ENCODE data around the gene BHLHE23.

DNA sequence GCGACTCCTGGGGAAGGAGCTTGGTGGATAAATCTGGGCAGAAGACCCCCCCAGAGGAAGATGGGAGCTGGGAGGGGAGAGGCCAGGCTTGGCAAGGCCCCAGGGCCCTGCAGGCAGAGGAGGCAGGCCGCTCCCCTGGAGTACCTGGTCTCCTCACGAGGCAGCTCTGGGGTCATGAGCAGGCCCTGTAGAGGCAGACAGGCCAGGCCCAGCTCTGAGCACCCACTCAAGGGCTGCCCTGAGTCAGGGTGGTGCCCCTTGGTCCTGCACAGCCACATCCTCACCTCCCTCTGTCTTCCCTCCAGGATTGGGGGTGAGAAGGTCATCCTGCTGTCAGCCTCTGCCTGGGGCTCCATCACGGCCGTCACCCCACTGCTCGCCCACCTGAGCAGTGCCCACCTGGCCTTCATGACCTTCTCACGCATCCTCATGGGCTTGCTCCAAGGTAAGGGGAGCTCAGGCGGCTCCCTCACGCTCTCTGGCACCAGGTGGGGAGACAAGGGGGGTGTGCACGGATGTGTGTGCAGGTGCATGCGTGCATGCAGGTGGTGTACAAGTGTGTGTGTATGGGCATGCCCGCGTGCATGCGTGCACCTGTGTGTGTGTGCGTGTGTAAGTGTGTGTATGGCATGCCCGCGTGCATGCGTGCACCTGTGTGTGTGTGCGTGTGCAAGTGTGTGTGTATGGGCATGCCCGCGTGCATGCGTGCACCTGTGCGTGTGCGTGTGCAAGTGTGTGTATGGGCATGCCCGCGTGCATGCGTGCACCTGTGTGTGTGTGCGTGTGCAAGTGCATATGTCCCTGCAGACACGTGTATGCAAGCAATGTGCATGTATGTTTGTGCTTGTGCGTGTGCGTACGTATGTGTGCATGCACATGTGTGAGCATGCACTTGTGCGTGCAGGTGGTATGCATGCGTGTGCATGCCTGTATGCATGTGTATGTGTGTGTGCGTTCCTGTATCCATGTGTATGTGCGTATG is 49.3 kb downstream of the BHLHE23 start:
- TF ChIP-seq, protein P1, sequence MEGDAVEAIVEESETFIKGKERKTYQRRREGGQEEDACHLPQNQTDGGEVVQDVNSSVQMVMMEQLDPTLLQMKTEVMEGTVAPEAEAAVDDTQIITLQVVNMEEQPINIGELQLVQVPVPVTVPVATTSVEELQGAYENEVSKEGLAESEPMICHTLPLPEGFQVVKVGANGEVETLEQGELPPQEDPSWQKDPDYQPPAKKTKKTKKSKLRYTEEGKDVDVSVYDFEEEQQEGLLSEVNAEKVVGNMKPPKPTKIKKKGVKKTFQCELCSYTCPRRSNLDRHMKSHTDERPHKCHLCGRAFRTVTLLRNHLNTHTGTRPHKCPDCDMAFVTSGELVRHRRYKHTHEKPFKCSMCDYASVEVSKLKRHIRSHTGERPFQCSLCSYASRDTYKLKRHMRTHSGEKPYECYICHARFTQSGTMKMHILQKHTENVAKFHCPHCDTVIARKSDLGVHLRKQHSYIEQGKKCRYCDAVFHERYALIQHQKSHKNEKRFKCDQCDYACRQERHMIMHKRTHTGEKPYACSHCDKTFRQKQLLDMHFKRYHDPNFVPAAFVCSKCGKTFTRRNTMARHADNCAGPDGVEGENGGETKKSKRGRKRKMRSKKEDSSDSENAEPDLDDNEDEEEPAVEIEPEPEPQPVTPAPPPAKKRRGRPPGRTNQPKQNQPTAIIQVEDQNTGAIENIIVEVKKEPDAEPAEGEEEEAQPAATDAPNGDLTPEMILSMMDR (IDR thresholded peaks at IDR 0.05) = no peak
- TF ChIP-seq POLR2AphosphoS5 (IDR thresholded peaks at IDR 0.05) = no peak
